ENCODE measurements around the gene REEP1.

Gene REEP1

GRCh38 chr2:86341470-86341869 lies 4.0 kb upstream of the REEP1 start:
- no peak for TF ChIP-seq ZBTB7A (IDR thresholded peaks at IDR 0.05; ENCODE audit: low read depth)

GRCh38 chr2:86338778-86339295 lies 1.4 kb upstream of the REEP1 start:
- no peak for TF ChIP-seq YY1 (IDR thresholded peaks at IDR 0.05; ENCODE audit: low read depth)
- no peak for TF ChIP-seq USF1 (IDR thresholded peaks at IDR 0.05)
- TF ChIP-seq TCF12 (IDR thresholded peaks at IDR 0.05; ENCODE audit: low read depth), result no peak
- TF ChIP-seq NFIC (IDR thresholded peaks at IDR 0.05), result no peak
- TF ChIP-seq ZBTB7A (IDR thresholded peaks at IDR 0.05; ENCODE audit: low read depth), result no peak
- no peak for TF ChIP-seq FOXM1 (IDR thresholded peaks at IDR 0.05; ENCODE audit: borderline replicate concordance, low read depth)
- no peak for TF ChIP-seq CEBPB (IDR thresholded peaks at IDR 0.05)
- TF ChIP-seq EP300 (IDR thresholded peaks at IDR 0.05; ENCODE audit: borderline replicate concordance), result no peak
- no peak for TF ChIP-seq TAF1 (IDR thresholded peaks at IDR 0.05; ENCODE audit: low read depth)
- TF ChIP-seq EGR1 (IDR thresholded peaks at IDR 0.05), result no peak
- no peak for TF ChIP-seq RAD21 (IDR thresholded peaks at IDR 0.05; ENCODE audit: low read depth)
- no peak for TF ChIP-seq TEAD4 (IDR thresholded peaks at IDR 0.05)
- TF ChIP-seq MAX (IDR thresholded peaks at IDR 0.05), result no peak
- no peak for TF ChIP-seq CREB1 (IDR thresholded peaks at IDR 0.05; ENCODE audit: low read depth)

DNA sequence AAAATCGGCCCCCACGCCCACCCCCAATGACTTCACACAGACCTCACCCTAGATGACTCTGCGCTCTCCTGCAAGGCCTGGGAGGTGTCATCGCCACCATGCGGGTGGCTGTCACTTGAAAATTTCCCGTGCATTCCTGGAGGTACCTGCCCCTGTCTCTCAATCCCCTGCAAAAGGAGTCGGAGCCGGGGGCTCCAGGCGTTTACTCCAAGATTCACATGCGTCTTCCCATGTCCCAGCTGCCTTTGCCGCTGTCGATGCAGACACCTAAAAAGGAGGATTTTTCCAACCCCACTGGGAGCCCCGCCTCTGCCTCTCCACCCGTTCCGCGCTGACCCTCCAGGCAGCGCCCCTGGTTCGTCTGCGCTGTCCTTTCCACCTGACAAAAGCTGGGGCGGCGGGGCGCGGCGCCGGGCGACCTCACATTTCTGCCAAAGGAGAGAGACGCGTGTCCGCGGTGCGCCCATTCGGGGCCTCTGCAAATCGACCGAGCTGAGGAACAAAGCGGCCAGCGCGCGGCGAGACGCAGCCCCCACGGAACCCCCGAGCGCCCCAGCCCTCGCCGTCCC lies 667 bp downstream of the REEP1 start:
- TF ChIP-seq MAX (IDR thresholded peaks at IDR 0.05) (peak; percentile 39; the same call in 1 of the 2 replicates), ZBTB7A (IDR thresholded peaks at IDR 0.05; ENCODE audit: low read depth) (peak; percentile 60; the same call in 1 of the 2 replicates), USF1 (IDR thresholded peaks at IDR 0.05) (no peak), YY1 (IDR thresholded peaks at IDR 0.05; ENCODE audit: low read depth) (no peak)

- TF ChIP-seq USF1 (IDR thresholded peaks at IDR 0.05), result peak; percentile 65
- no peak for TF ChIP-seq TAF1 (IDR thresholded peaks at IDR 0.05; ENCODE audit: low read depth)
Observed at GRCh38 chr2:86335865-86336674, 1.4 kb downstream of the REEP1 start.

- TF ChIP-seq, protein P1, sequence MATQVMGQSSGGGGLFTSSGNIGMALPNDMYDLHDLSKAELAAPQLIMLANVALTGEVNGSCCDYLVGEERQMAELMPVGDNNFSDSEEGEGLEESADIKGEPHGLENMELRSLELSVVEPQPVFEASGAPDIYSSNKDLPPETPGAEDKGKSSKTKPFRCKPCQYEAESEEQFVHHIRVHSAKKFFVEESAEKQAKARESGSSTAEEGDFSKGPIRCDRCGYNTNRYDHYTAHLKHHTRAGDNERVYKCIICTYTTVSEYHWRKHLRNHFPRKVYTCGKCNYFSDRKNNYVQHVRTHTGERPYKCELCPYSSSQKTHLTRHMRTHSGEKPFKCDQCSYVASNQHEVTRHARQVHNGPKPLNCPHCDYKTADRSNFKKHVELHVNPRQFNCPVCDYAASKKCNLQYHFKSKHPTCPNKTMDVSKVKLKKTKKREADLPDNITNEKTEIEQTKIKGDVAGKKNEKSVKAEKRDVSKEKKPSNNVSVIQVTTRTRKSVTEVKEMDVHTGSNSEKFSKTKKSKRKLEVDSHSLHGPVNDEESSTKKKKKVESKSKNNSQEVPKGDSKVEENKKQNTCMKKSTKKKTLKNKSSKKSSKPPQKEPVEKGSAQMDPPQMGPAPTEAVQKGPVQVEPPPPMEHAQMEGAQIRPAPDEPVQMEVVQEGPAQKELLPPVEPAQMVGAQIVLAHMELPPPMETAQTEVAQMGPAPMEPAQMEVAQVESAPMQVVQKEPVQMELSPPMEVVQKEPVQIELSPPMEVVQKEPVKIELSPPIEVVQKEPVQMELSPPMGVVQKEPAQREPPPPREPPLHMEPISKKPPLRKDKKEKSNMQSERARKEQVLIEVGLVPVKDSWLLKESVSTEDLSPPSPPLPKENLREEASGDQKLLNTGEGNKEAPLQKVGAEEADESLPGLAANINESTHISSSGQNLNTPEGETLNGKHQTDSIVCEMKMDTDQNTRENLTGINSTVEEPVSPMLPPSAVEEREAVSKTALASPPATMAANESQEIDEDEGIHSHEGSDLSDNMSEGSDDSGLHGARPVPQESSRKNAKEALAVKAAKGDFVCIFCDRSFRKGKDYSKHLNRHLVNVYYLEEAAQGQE (IDR thresholded peaks at IDR 0.05; ENCODE audit: low read depth), result no peak
- peak; percentile 55 for TF ChIP-seq CEBPB (IDR thresholded peaks at IDR 0.05)
Observed at GRCh38 chr2:86333378-86333777, 4.0 kb downstream of the REEP1 start.

- TF ChIP-seq ZBTB7A (IDR thresholded peaks at IDR 0.05; ENCODE audit: low read depth), result no peak
- no peak for TF ChIP-seq MAX (IDR thresholded peaks at IDR 0.05)
- no peak for TF ChIP-seq YY1 (IDR thresholded peaks at IDR 0.05; ENCODE audit: low read depth)
- TF ChIP-seq CREB1 (IDR thresholded peaks at IDR 0.05; ENCODE audit: low read depth), result no peak
- TF ChIP-seq EP300 (IDR thresholded peaks at IDR 0.05; ENCODE audit: borderline replicate concordance), result no peak
- no peak for TF ChIP-seq CEBPB (IDR thresholded peaks at IDR 0.05)
- no peak for TF ChIP-seq NFIC (IDR thresholded peaks at IDR 0.05)
- TF ChIP-seq USF1 (IDR thresholded peaks at IDR 0.05), result no peak
- no peak for TF ChIP-seq TEAD4 (IDR thresholded peaks at IDR 0.05)
- no peak for TF ChIP-seq RAD21 (IDR thresholded peaks at IDR 0.05; ENCODE audit: low read depth)
Observed at GRCh38 chr2:86332654-86333053, 4.8 kb downstream of the REEP1 start.

DNA sequence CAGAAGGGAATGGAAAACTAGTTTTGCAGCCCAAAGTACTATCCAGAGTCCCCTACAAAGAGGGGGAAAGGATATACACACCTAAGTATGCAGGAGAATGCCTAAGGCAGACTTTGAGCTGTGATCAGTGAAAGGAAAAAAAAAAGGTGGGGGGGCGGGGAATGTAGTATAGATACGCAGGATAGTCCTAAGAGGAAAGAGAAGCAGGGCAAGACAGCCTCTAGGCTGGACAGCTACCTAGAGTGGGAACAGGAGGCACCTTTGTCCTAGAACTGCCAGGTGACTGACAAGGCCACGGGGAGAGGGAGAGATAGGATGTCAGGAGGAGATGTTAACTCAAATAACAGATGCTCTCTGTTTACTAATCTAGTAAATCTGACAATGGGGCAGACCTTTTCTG lies 6.0 kb downstream of the REEP1 start:
- no peak for TF ChIP-seq TCF12 (IDR thresholded peaks at IDR 0.05; ENCODE audit: low read depth)
- no peak for TF ChIP-seq RAD21 (IDR thresholded peaks at IDR 0.05; ENCODE audit: low read depth)
- TF ChIP-seq, protein P1 (IDR thresholded peaks at IDR 0.05; ENCODE audit: low read depth), result no peak
- TF ChIP-seq YY1 (IDR thresholded peaks at IDR 0.05; ENCODE audit: low read depth), result no peak
- TF ChIP-seq USF1 (IDR thresholded peaks at IDR 0.05), result no peak
- no peak for TF ChIP-seq CEBPB (IDR thresholded peaks at IDR 0.05)
- no peak for TF ChIP-seq ZBTB7A (IDR thresholded peaks at IDR 0.05; ENCODE audit: low read depth)
- TF ChIP-seq TEAD4 (IDR thresholded peaks at IDR 0.05), result no peak
- no peak for TF ChIP-seq NFIC (IDR thresholded peaks at IDR 0.05)
- TF ChIP-seq EGR1 (IDR thresholded peaks at IDR 0.05), result no peak
- no peak for TF ChIP-seq TAF1 (IDR thresholded peaks at IDR 0.05; ENCODE audit: low read depth)
- TF ChIP-seq CREB1 (IDR thresholded peaks at IDR 0.05; ENCODE audit: low read depth), result no peak
- no peak for TF ChIP-seq MAX (IDR thresholded peaks at IDR 0.05)
- no peak for TF ChIP-seq FOXM1 (IDR thresholded peaks at IDR 0.05; ENCODE audit: borderline replicate concordance, low read depth)
- TF ChIP-seq EP300 (IDR thresholded peaks at IDR 0.05; ENCODE audit: borderline replicate concordance), result no peak
